ENCODE results near the gene SEPSECS. TPM values are rescaled to one million over a fixed set of nuclear protein-coding genes. Genes with fewer than 3 reads are reported as not detected.

Gene SEPSECS
- total and polyA plus RNA-seq, 2 of the 13 experiments (the other 11 are each of a cell fraction or from before 2014, with no cell fraction given): 9.4 to 14.3 TPM

DNA sequence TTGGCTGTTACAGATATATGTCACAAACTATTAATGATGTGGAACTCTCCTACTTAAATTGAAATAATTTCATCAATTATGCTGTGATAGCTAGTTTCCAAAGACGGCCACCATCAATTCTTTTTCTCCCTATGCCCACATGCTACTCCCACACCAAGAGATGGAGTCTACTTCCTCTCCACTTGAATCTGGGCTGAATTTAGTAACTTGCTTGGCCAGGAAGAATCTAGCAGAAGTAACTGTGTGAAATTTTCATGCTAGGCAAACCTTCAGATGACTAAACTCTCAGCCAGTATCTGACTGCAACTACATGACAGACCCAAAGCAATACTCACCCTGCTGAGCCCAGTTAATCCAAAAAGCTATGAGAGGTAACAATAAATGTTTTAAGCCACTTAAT lies 3.2 kb downstream of the SEPSECS start:
- WGBS (ENCODE audit: low lambda C conversion rate): 100% methylated on average over 1 of the region's 1 CpG
- H3K9ac ChIP-seq (ENCODE audit: insufficient read depth, low read depth, low read length): no peak overlapping the region
- H4K20me1 ChIP-seq (ENCODE audit: insufficient read depth, low read length): no peaks in the 10 kb centered on the region
- in situ Hi-C loops (cut with HindIII; ENCODE audit: extremely low pct_ligation_motif_present, low pct_unique_long_range_greater_than_20kb) (no loop called here), intact Hi-C loops (cut with micrococcal nuclease; ENCODE audit: unreplicated experiment) (no loop called here)
- CTCF ChIA-PET (ENCODE audit: low intra/inter-chr PET ratio, low total read pairs): no interaction called here
- no peak overlapping the region for H2AFZ ChIP-seq (ENCODE audit: low read length)
- no peak overlapping the region for H3K4me3 ChIP-seq (replicated peaks in 1 of 3; ENCODE audit: insufficient read depth in 1 of 3, low read depth in 2 of 3, low read length in 3 of 3)
- H3K79me2 ChIP-seq (ENCODE audit: insufficient read depth, low read length): peaks cover 26% of the 10 kb centered on the region
- H3K27me3 ChIP-seq (ENCODE audit: control insufficient read depth in 1 of 2, insufficient read depth in 2 of 2, low read length in 2 of 2): no peaks in the 10 kb centered on the region; a peak in 1 of 5 replicates
- peaks cover 60% of the 10 kb centered on the region for H3K4me1 ChIP-seq (ENCODE audit: insufficient read depth, low read length)
- BruUV-seq (replicated peaks): no TSS peak
- H3K4me2 ChIP-seq (ENCODE audit: low read depth, low read length): no peak overlapping the region
- no peaks in the 10 kb centered on the region for H3K9me3 ChIP-seq (ENCODE audit: low read length)
- FAIRE-seq (no peak), DNase-seq (ENCODE audit: low spot score) (no peak), ATAC-seq (no peak)
- TF ChIP-seq ZNF44 (CRISPR knock-in tag; IDR thresholded peaks at IDR 0.05): no peak
- no peak for TF ChIP-seq DDIT3 (CRISPR knock-in tag; IDR thresholded peaks at IDR 0.05)
- TF ChIP-seq ZFP41 (CRISPR knock-in tag; IDR thresholded peaks at IDR 0.05; ENCODE audit: borderline replicate concordance): no peak
- TF ChIP-seq HDAC6 (IDR thresholded peaks at IDR 0.05; ENCODE audit: low read depth, low read length): no peak
- no peak for TF ChIP-seq SETDB1 (CRISPR knock-in tag; IDR thresholded peaks at IDR 0.05; ENCODE audit: borderline replicate concordance)
- no peak for TF ChIP-seq ZNF619 (CRISPR knock-in tag; IDR thresholded peaks at IDR 0.05)
- TF ChIP-seq NFATC3 (CRISPR knock-in tag; IDR thresholded peaks at IDR 0.05): no peak
- no peak for TF ChIP-seq ZBTB20 (CRISPR knock-in tag; IDR thresholded peaks at IDR 0.05; ENCODE audit: borderline replicate concordance, low read depth)
- no peak for TF ChIP-seq EEA1 (CRISPR knock-in tag; IDR thresholded peaks at IDR 0.05; ENCODE audit: borderline replicate concordance)
- TF ChIP-seq, protein P1, sequence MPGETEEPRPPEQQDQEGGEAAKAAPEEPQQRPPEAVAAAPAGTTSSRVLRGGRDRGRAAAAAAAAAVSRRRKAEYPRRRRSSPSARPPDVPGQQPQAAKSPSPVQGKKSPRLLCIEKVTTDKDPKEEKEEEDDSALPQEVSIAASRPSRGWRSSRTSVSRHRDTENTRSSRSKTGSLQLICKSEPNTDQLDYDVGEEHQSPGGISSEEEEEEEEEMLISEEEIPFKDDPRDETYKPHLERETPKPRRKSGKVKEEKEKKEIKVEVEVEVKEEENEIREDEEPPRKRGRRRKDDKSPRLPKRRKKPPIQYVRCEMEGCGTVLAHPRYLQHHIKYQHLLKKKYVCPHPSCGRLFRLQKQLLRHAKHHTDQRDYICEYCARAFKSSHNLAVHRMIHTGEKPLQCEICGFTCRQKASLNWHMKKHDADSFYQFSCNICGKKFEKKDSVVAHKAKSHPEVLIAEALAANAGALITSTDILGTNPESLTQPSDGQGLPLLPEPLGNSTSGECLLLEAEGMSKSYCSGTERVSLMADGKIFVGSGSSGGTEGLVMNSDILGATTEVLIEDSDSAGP (CRISPR knock-in tag; IDR thresholded peaks at IDR 0.05; ENCODE audit: borderline replicate concordance): no peak
- TF ChIP-seq ARNT2 (CRISPR knock-in tag; IDR thresholded peaks at IDR 0.05; ENCODE audit: low read depth): no peak
- TF ChIP-seq CAMTA2 (CRISPR knock-in tag; IDR thresholded peaks at IDR 0.05; ENCODE audit: borderline replicate concordance): no peak
- no peak for TF ChIP-seq GABPB1 (CRISPR knock-in tag; IDR thresholded peaks at IDR 0.05)
- TF ChIP-seq, protein P2, sequence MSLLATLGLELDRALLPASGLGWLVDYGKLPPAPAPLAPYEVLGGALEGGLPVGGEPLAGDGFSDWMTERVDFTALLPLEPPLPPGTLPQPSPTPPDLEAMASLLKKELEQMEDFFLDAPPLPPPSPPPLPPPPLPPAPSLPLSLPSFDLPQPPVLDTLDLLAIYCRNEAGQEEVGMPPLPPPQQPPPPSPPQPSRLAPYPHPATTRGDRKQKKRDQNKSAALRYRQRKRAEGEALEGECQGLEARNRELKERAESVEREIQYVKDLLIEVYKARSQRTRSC (CRISPR knock-in tag; IDR thresholded peaks at IDR 0.05; ENCODE audit: low read depth): no peak
- no peak for TF ChIP-seq ATF2 (CRISPR knock-in tag; IDR thresholded peaks at IDR 0.05)
- TF ChIP-seq MATR3 (CRISPR knock-in tag; IDR thresholded peaks at IDR 0.05): no peak
- H3K27ac ChIP-seq (ENCODE audit: extremely low read length, insufficient read depth, low read length): peak overlapping the region; percentile 27
- POLR2A ChIA-PET: no interaction called here
- 0 out of 5 replicates have a peak, but pooled peaks cover 0 to 2% of the 10 kb centered on the region in 2 experiments for H3K36me3 ChIP-seq (replicated peaks in 1 of 2; ENCODE audit: control insufficient read depth in 1 of 2, insufficient read depth in 2 of 2, low read length in 2 of 2)
